Endothelial cell of umbilical vein (primary cell): Measurements from ENCODE around the gene GPR107. TPM values are rescaled to one million over a fixed set of nuclear protein-coding genes. Genes with fewer than 3 reads are reported as not detected.

Experiments used
- BruUV-seq: library from RNA; stranded (reverse); fragments of 400-500 nt; replicated peaks from 2 replicates; lab custom pipeline; 2021; lab: Mats Ljungman, UMichigan
- CTCF ChIA-PET: fragments of 300-600, 350-600 bp; sonication (Branson Sonifier 250); formaldehyde crosslinking; loops from one replicate; lab custom pipeline; 2021; ENCODE audit warnings: antibody characterized with exemption, inconsistent platforms; lab: Charles Lee
- POLR2A ChIA-PET: fragments of 300-600, 350-600 bp; sonication (Branson Sonifier 250); formaldehyde crosslinking; loops from one replicate; lab custom pipeline; 2021; ENCODE audit warnings: antibody characterized with exemption, inconsistent platforms; lab: Charles Lee
- DNase-seq: peaks from one replicate; pipeline ENCODE4 v3.0.0-alpha.2; 2011; ENCODE audit warnings: low read depth, low spot score
- FAIRE-seq: peaks from 2 replicates; lab custom pipeline; 2011; peaks lifted over from hg19 to GRCh38; lab: Jason Lieb, UNC
- H2AFZ ChIP-seq: 2 replicates; pipeline ENCODE4 v1.6.0; 2012; ENCODE audit warnings: low read depth, low read length, control low read depth, inconsistent platforms
- H3K27ac ChIP-seq: 2 replicates; pipeline ENCODE4 v1.5.1; 2011; ENCODE audit warnings: low read depth, mild to moderate bottlenecking, control low read depth, low read length, moderate library complexity; ENCODE audit not compliant: insufficient read depth
- H3K27me3 ChIP-seq, 2 experiments: 2 replicates each; pipeline versions ENCODE4 v1.6.0 to v1.6.1; 2011; ENCODE audit warnings: low read length in 2 of 2, mixed read lengths in 1 of 2; ENCODE audit not compliant: control insufficient read depth in 2 of 2, insufficient read depth in 2 of 2
- H3K36me3 ChIP-seq, 2 experiments: 2 replicates in 1 of 2; 3 replicates in 1 of 2; pipeline ENCODE4 v1.5.1; 2011; ENCODE audit warnings: low read length in 2 of 2, mild to moderate bottlenecking in 1 of 2, moderate library complexity in 1 of 2; ENCODE audit not compliant: control insufficient read depth in 2 of 2, insufficient read depth in 2 of 2; ENCODE audit errors: extremely low read depth in 1 of 2
- H3K4me1 ChIP-seq: 3 replicates; pipeline ENCODE4 v1.5.1; 2011; ENCODE audit warnings: mild to moderate bottlenecking, low read length; ENCODE audit not compliant: control insufficient read depth, insufficient read depth; ENCODE audit errors: extremely low read depth
- H3K4me2 ChIP-seq: 2 replicates; pipeline ENCODE4 v1.6.1; 2011; ENCODE audit warnings: low read length, control low read depth, mixed read lengths; ENCODE audit not compliant: insufficient read depth
- H3K4me3 ChIP-seq, 3 experiments: fragments of 200-600 bp in 1 of 3; sonication (generic), shearing (Covaris generic) in 1 of 3; replicated peaks in 1 of 3; 2 replicates each; pipeline ENCODE4 v1.5.1; 2011 to 2016; ENCODE audit warnings: control low read depth in 3 of 3, low read length in 3 of 3, mild to moderate bottlenecking in 2 of 3, inconsistent platforms in 1 of 3, low read depth in 1 of 3, moderate library complexity in 1 of 3; ENCODE audit not compliant: insufficient read depth in 1 of 3
- H3K79me2 ChIP-seq: 2 replicates; pipeline ENCODE4 v1.6.0; 2012; ENCODE audit warnings: low read length, inconsistent platforms; ENCODE audit not compliant: control insufficient read depth, insufficient read depth
- H3K9ac ChIP-seq: replicated peaks from 2 replicates; pipeline ENCODE3; 2011; ENCODE audit warnings: low read length, control low read depth; ENCODE audit not compliant: insufficient read depth; ENCODE audit errors: extremely low read depth
- H3K9me1 ChIP-seq: replicated peaks from 3 replicates; pipeline ENCODE4 v1.6.0; 2011; ENCODE audit warnings: mild to moderate bottlenecking, low read length; ENCODE audit not compliant: control insufficient read depth, insufficient read depth; ENCODE audit errors: extremely low read depth
- H3K9me3 ChIP-seq: replicated peaks from 2 replicates; pipeline ENCODE4 v1.5.1; 2012; ENCODE audit warnings: low read length, inconsistent platforms; ENCODE audit not compliant: control insufficient read depth, insufficient read depth
- H4K20me1 ChIP-seq: replicated peaks from 2 replicates; pipeline ENCODE3; 2011; ENCODE audit warnings: mild to moderate bottlenecking, low read length; ENCODE audit not compliant: control insufficient read depth, insufficient read depth; ENCODE audit errors: extremely low read depth
- CTCF ChIP-seq, 2 donors: IDR thresholded peaks; 1 replicate in 1 of 2; 2 replicates in 1 of 2; pipeline ENCODE4 v1.5.1; 2011; ENCODE audit warnings: low read length in 2 of 2, mild to moderate bottlenecking in 2 of 2, moderate library complexity in 2 of 2, control low read depth in 1 of 2, inconsistent platforms in 1 of 2, low read depth in 1 of 2; ENCODE audit not compliant: insufficient read depth in 1 of 2; ENCODE audit errors: extremely low read depth in 1 of 2
- EZH2 ChIP-seq: IDR thresholded peaks from 2 replicates; pipeline ENCODE4 v1.6.1; 2012; ENCODE audit warnings: borderline replicate concordance, low read depth, mild to moderate bottlenecking, moderate library complexity, low read length, inconsistent platforms; ENCODE audit not compliant: severe bottlenecking
- FOS ChIP-seq: IDR thresholded peaks from 2 replicates; pipeline ENCODE4 v1.6.1; 2011; ENCODE audit warnings: mild to moderate bottlenecking, low read length, moderate library complexity, borderline replicate concordance; ENCODE audit not compliant: insufficient read depth
- GATA2 ChIP-seq: IDR thresholded peaks from 2 replicates; pipeline ENCODE4 v1.7.0; 2011; ENCODE audit warnings: low read depth, mild to moderate bottlenecking, moderate library complexity, mixed read lengths, low read length; ENCODE audit not compliant: insufficient read length, insufficient read depth
- MAX ChIP-seq: IDR thresholded peaks from 2 replicates; pipeline ENCODE4 v1.6.1; 2011; ENCODE audit not compliant: insufficient read depth, insufficient read length
- MYC ChIP-seq: IDR thresholded peaks from one replicate; pipeline ENCODE4 v1.6.1; 2011; ENCODE audit warnings: mild to moderate bottlenecking, low read depth, low read length
- POLR2A ChIP-seq: IDR thresholded peaks from 2 replicates; pipeline ENCODE4 v1.6.1; 2012; ENCODE audit warnings: low read depth, mild to moderate bottlenecking, control low read depth, low read length
- POLR2AphosphoS5 ChIP-seq: IDR thresholded peaks from 2 replicates; pipeline ENCODE4 v1.6.1; 2012; ENCODE audit warnings: low read depth, mild to moderate bottlenecking, control low read depth, low read length, moderate library complexity; ENCODE audit not compliant: insufficient read depth
- dilution Hi-C: fragments of 300-500 bp; cut with MboI; formaldehyde crosslinking; loops from one replicate; pipeline ENCODE4 v1.15.0; 2019; ENCODE audit warnings: low sequenced_read_pairs; ENCODE audit not compliant: extremely low pct_ligation_motif_present
- intact Hi-C: fragments of 100-400 bp; cut with micrococcal nuclease; formaldehyde crosslinking; loops from one replicate; pipeline ENCODE4 v1.10.0; 2022
- polyA plus RNA-seq, 4 experiments: library from polyadenylated mRNA; depleted of rRNA in 3 of 4; stranded (reverse) in 3 of 4; unstranded in 1 of 4; fragments of >200 nt; gene quantifications; 2 replicates each; pipeline versions ENCODE4 v1.2.1 to v1.2.3, GENCODE V29; 2011 to 2012; ENCODE audit warnings: missing spikeins in 1 of 4
- total RNA-seq: library from RNA; stranded (reverse); gene quantifications from 2 replicates; pipeline ENCODE4 v1.2.3, GENCODE V29; 2021

The GPR107 gene
- total and polyA plus RNA-seq, 2 donors (not counting 3 experiments of a cell fraction or from before 2014, with no cell fraction given): 27.2 to 38.9 TPM

- dilution Hi-C loops (no loop called here), intact Hi-C loops (no loop called here)
- Histone ChIP-seq H3K4me3 (no peak overlapping the region), H2AFZ (no peak overlapping the region), H3K9me3 (no peaks in the 10 kb centered on the region), H3K27me3 (no peaks in the 10 kb centered on the region), H3K79me2 (peaks cover 3% of the 10 kb centered on the region), H3K9me1 (no peaks in the 10 kb centered on the region), H3K4me1 (peaks cover 4% of the 10 kb centered on the region), H3K4me2 (no peak overlapping the region), H4K20me1 (peaks cover 4% of the 10 kb centered on the region), H3K27ac (no peak overlapping the region), H3K9ac (no peak overlapping the region), H3K36me3 (no peaks in the 10 kb centered on the region)
- DNase-seq (peak; percentile 68), FAIRE-seq (no peak)
- TF ChIP-seq FOS (no peak), EZH2 (no peak), POLR2A (no peak), POLR2AphosphoS5 (no peak), MYC (no peak), MAX (no peak), CTCF (IDR thresholded peaks at IDR 0.05; ENCODE audit: extremely low read depth in 1 of 2, insufficient read depth in 1 of 2, low read depth in 1 of 2, low read length in 2 of 2) (no peak), GATA2 (no peak)
- CTCF ChIA-PET: no interaction called here
- POLR2A ChIA-PET: no interaction called here
- BruUV-seq: no TSS peak
Measured at GRCh38 chr9:130028493-130029222, 25.0 kb upstream of the GPR107 start.
